HCT116 (cell line): ENCODE measurements around the gene PAX5. TPM values are rescaled to one million over a fixed set of nuclear protein-coding genes. Genes with fewer than 3 reads are reported as not detected.

ENCODE experiments used
- ATAC-seq: fragments of 200-7000 bp; cut with Tn5 transposase; 2 replicates; pipeline ENCODE4 v1.9.1; 2020; ENCODE audit warnings: mild to moderate bottlenecking, moderate library complexity
- BruUV-seq: library from RNA; stranded (reverse); fragments of 400-500 nt; replicated peaks from 2 replicates; lab custom pipeline; 2021; lab: Mats Ljungman, UMichigan
- CTCF ChIA-PET: fragments of 300-600 bp; sonication (Branson Sonifier 250); formaldehyde crosslinking; loops from one replicate; lab custom pipeline; 2021; ENCODE audit warnings: antibody characterized with exemption; lab: Charles Lee
- POLR2A ChIA-PET: fragments of 300-600, 350-600 bp; sonication (Branson Sonifier 250); formaldehyde crosslinking; loops from one replicate; lab custom pipeline; 2021; ENCODE audit warnings: antibody characterized with exemption; lab: Charles Lee
- RAD21 ChIA-PET, 2 experiments: fragments of 300-600 bp; sonication (Branson Sonifier 250); formaldehyde crosslinking; loops; one replicate each; lab custom pipeline; 2023; ENCODE audit warnings: low total read pairs in 2 of 2; ENCODE audit not compliant: uncharacterized antibody in 2 of 2, unreplicated experiment in 2 of 2, low non-redundant PET in 1 of 2; lab: Charles Lee
- DNase-seq: peaks from one replicate; pipeline ENCODE4 v3.0.0-alpha.2; 2010; ENCODE audit warnings: low read depth, low spot score
- H2AFZ ChIP-seq: fragments of 200-600 bp; shearing (Covaris generic), sonication (generic); 2 replicates; pipeline ENCODE4 v1.6.1; 2017; ENCODE audit warnings: low read depth, mixed run types, mixed read lengths, antibody characterized with exemption, low read length; ENCODE audit not compliant: poor library complexity, severe bottlenecking
- H3K27ac ChIP-seq: 2 replicates; pipeline ENCODE4 v1.5.1; 2012; ENCODE audit warnings: low read depth, low read length
- H3K27me3 ChIP-seq: fragments of 200-600 bp; sonication (generic); 2 replicates; pipeline ENCODE4 v1.6.1; 2016; ENCODE audit warnings: mixed run types, low read length, mixed read lengths; ENCODE audit not compliant: insufficient read depth
- H3K36me3 ChIP-seq, 2 experiments: fragments of 200-500 bp in 1 of 2; fragments of 200-600 bp in 1 of 2; sonication (Bioruptor generic) in 1 of 2; sonication (generic) in 1 of 2; 2 replicates each; pipeline versions ENCODE4 v1.5.1 to v1.6.1; 2014 to 2016; ENCODE audit warnings: low read length in 2 of 2, inconsistent platforms in 1 of 2, mixed read lengths in 1 of 2, mixed run types in 1 of 2; ENCODE audit not compliant: insufficient read depth in 2 of 2, control insufficient read depth in 1 of 2
- H3K4me1 ChIP-seq, 2 experiments: fragments of 200-600 bp in 1 of 2; sonication (generic) in 1 of 2; 2 replicates each; pipeline versions ENCODE4 v1.5.1 to v1.6.1; 2012 to 2017; ENCODE audit warnings: low read length in 2 of 2, inconsistent platforms in 1 of 2, mild to moderate bottlenecking in 1 of 2, mixed read lengths in 1 of 2, mixed run types in 1 of 2, moderate library complexity in 1 of 2; ENCODE audit not compliant: insufficient read depth in 2 of 2, control insufficient read depth in 1 of 2
- H3K4me2 ChIP-seq: fragments of 200-600 bp; sonication (generic); 2 replicates; pipeline ENCODE4 v1.6.1; 2017; ENCODE audit warnings: mixed run types, low read length, mixed read lengths
- H3K4me3 ChIP-seq, 2 experiments: fragments of 200-600 bp in 1 of 2; sonication (generic) in 1 of 2; replicated peaks in 1 of 2; 2 replicates each; pipeline ENCODE4 v1.5.1; 2011 to 2016; ENCODE audit warnings: low read length in 2 of 2, control low read depth in 1 of 2, low read depth in 1 of 2, mild to moderate bottlenecking in 1 of 2, mixed read lengths in 1 of 2, mixed run types in 1 of 2
- H3K79me2 ChIP-seq: fragments of 200-600 bp; sonication (generic); 2 replicates; pipeline ENCODE4 v1.6.1; 2017; ENCODE audit warnings: mild to moderate bottlenecking, mixed run types, low read length, moderate library complexity, mixed read lengths; ENCODE audit not compliant: insufficient read depth
- H3K9ac ChIP-seq: fragments of 200-600 bp; sonication (generic); 2 replicates; pipeline ENCODE4 v1.6.1; 2016; ENCODE audit warnings: low read length, mixed read lengths
- H3K9me2 ChIP-seq: fragments of 200-600 bp; sonication (generic), shearing (Covaris generic); 2 replicates; pipeline ENCODE4 v1.6.1; 2017; ENCODE audit warnings: mixed run types, mild to moderate bottlenecking, moderate library complexity; ENCODE audit not compliant: insufficient read depth
- H3K9me3 ChIP-seq, 2 experiments: fragments of 200-500 bp in 1 of 2; fragments of 200-600 bp in 1 of 2; sonication (Bioruptor generic) in 1 of 2; sonication (generic) in 1 of 2; 2 replicates each; pipeline ENCODE4 v1.6.1; 2014 to 2017; ENCODE audit warnings: low read length in 2 of 2, mixed read lengths in 2 of 2, inconsistent platforms in 1 of 2, low read depth in 1 of 2, mild to moderate bottlenecking in 1 of 2, mixed run types in 1 of 2, moderate library complexity in 1 of 2; ENCODE audit not compliant: control insufficient read depth in 1 of 2, insufficient read depth in 1 of 2
- H4K20me1 ChIP-seq: fragments of 200-600 bp; sonication (generic), shearing (Covaris generic); 2 replicates; pipeline ENCODE4 v1.6.1; 2017; ENCODE audit warnings: mixed run types, mild to moderate bottlenecking, moderate library complexity; ENCODE audit not compliant: insufficient read depth
- EZH2 ChIP-seq: fragments of 200-600 bp; sonication (generic); IDR thresholded peaks from 2 replicates; pipeline ENCODE4 v1.6.1; 2017; ENCODE audit warnings: antibody characterized with exemption, mixed run types
- POLR2A ChIP-seq: IDR thresholded peaks from 2 replicates; pipeline ENCODE4 v1.7.0; 2011; ENCODE audit warnings: borderline replicate concordance; ENCODE audit not compliant: insufficient read depth, insufficient read length; ENCODE audit errors: extremely low read depth
- RAD21 ChIP-seq: IDR thresholded peaks from 2 replicates; pipeline ENCODE4 v1.6.1; 2012; ENCODE audit warnings: low read depth, mild to moderate bottlenecking
- SIN3A ChIP-seq: IDR thresholded peaks from 2 replicates; pipeline ENCODE4 v1.6.1; 2012; ENCODE audit warnings: low read depth
- SP1 ChIP-seq: IDR thresholded peaks from 2 replicates; pipeline ENCODE4 v1.6.1; 2012; ENCODE audit warnings: low read depth
- SRF ChIP-seq: IDR thresholded peaks from 2 replicates; pipeline ENCODE4 v1.6.1; 2012; ENCODE audit warnings: low read depth
- TCF7L2 ChIP-seq: IDR thresholded peaks from 2 replicates; pipeline ENCODE4 v1.7.0; 2011; ENCODE audit warnings: borderline replicate concordance, inconsistent platforms; ENCODE audit not compliant: insufficient read depth, insufficient read length; ENCODE audit errors: extremely low read depth
- ZNF274 ChIP-seq: fragments of 200-500 bp; sonication (Bioruptor generic); IDR thresholded peaks from 2 replicates; pipeline ENCODE4 v1.6.1; 2014; ENCODE audit warnings: mild to moderate bottlenecking, low read depth, low read length, inconsistent platforms
- intact Hi-C: fragments of 100-400 bp; cut with micrococcal nuclease; formaldehyde crosslinking; loops from 2 replicates; pipeline ENCODE4 v1.10.0; 2022
- total RNA-seq: library from RNA; stranded (reverse); gene quantifications from one replicate; pipeline ENCODE4 v1.2.1, GENCODE V29; 2021; ENCODE audit not compliant: unreplicated experiment
- TF ChIP-seq, protein P1 (sequence below), 3 experiments: fragments of 200-600 bp in 1 of 3; sonication (generic) in 1 of 3; IDR thresholded peaks in 2 of 3; conservative IDR thresholded peaks in 1 of 3; 2 replicates each; pipeline ENCODE4 v1.5.1; 2012 to 2017; ENCODE audit warnings: low read depth in 2 of 3, low read length in 2 of 3, antibody characterized with exemption in 1 of 3, borderline replicate concordance in 1 of 3, control low read depth in 1 of 3, mild to moderate bottlenecking in 1 of 3, mixed read lengths in 1 of 3, mixed run types in 1 of 3, moderate library complexity in 1 of 3; ENCODE audit not compliant: insufficient read depth in 1 of 3
- TF ChIP-seq, protein P2 (sequence below): IDR thresholded peaks from 2 replicates; pipeline ENCODE4 v1.6.1; 2012
- TF ChIP-seq, protein P3 (sequence below): IDR thresholded peaks from 2 replicates; pipeline ENCODE4 v1.6.1; 2012; ENCODE audit warnings: low read depth

PAX5 gene
- total RNA-seq, 1 experiment from 2014 or later, result 0.17 TPM

DNA sequence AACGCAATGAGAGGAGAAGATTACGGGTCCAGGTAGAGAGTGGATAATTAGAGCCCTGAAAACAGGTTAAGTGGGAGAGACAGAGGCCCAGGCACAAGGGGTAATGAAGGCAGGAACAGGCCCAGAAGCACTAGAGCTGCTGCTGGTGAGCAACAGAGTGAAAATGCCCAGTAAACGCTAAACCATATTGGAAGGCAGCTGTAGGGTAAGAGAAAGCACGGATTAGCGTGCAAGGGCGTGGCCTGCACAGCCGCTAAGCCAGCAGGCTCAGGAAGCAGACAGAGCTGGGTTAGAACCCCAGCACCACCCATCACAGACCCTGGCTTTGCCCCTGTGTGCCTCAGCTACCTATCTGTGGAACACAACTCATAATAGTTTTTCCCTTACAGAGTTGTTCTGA is 93.2 kb downstream of the PAX5 start:
- no peak overlapping the region for H2AFZ ChIP-seq
- H3K27ac ChIP-seq, result no peak overlapping the region
- H3K27me3 ChIP-seq, result no peaks in the 10 kb centered on the region
- no peaks in the 10 kb centered on the region for H3K79me2 ChIP-seq
- H3K9me2 ChIP-seq, result no peaks in the 10 kb centered on the region
- TF ChIP-seq SIN3A (no peak), TCF7L2 (no peak), POLR2A (no peak), ZNF274 (no peak), RAD21 (no peak), EZH2 (no peak), SRF (no peak), SP1 (no peak)
- TF ChIP-seq, protein P1, sequence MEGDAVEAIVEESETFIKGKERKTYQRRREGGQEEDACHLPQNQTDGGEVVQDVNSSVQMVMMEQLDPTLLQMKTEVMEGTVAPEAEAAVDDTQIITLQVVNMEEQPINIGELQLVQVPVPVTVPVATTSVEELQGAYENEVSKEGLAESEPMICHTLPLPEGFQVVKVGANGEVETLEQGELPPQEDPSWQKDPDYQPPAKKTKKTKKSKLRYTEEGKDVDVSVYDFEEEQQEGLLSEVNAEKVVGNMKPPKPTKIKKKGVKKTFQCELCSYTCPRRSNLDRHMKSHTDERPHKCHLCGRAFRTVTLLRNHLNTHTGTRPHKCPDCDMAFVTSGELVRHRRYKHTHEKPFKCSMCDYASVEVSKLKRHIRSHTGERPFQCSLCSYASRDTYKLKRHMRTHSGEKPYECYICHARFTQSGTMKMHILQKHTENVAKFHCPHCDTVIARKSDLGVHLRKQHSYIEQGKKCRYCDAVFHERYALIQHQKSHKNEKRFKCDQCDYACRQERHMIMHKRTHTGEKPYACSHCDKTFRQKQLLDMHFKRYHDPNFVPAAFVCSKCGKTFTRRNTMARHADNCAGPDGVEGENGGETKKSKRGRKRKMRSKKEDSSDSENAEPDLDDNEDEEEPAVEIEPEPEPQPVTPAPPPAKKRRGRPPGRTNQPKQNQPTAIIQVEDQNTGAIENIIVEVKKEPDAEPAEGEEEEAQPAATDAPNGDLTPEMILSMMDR (IDR thresholded peaks at IDR 0.05 in 2 of 3, conservative IDR thresholded peaks at IDR 0.05 in 1 of 3; ENCODE audit: borderline replicate concordance in 1 of 3, insufficient read depth in 1 of 3, low read depth in 2 of 3, low read length in 2 of 3), result no peak
- TF ChIP-seq, protein P2, sequence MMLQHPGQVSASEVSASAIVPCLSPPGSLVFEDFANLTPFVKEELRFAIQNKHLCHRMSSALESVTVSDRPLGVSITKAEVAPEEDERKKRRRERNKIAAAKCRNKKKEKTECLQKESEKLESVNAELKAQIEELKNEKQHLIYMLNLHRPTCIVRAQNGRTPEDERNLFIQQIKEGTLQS, result no peak
- TF ChIP-seq, protein P3, sequence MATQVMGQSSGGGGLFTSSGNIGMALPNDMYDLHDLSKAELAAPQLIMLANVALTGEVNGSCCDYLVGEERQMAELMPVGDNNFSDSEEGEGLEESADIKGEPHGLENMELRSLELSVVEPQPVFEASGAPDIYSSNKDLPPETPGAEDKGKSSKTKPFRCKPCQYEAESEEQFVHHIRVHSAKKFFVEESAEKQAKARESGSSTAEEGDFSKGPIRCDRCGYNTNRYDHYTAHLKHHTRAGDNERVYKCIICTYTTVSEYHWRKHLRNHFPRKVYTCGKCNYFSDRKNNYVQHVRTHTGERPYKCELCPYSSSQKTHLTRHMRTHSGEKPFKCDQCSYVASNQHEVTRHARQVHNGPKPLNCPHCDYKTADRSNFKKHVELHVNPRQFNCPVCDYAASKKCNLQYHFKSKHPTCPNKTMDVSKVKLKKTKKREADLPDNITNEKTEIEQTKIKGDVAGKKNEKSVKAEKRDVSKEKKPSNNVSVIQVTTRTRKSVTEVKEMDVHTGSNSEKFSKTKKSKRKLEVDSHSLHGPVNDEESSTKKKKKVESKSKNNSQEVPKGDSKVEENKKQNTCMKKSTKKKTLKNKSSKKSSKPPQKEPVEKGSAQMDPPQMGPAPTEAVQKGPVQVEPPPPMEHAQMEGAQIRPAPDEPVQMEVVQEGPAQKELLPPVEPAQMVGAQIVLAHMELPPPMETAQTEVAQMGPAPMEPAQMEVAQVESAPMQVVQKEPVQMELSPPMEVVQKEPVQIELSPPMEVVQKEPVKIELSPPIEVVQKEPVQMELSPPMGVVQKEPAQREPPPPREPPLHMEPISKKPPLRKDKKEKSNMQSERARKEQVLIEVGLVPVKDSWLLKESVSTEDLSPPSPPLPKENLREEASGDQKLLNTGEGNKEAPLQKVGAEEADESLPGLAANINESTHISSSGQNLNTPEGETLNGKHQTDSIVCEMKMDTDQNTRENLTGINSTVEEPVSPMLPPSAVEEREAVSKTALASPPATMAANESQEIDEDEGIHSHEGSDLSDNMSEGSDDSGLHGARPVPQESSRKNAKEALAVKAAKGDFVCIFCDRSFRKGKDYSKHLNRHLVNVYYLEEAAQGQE, result no peak
- no TSS peak for BruUV-seq
- ChIA-PET POLR2A (no interaction called here), CTCF (no interaction called here), RAD21 (no interaction called here)
- no peaks in the 10 kb centered on the region for H3K9me3 ChIP-seq
- no peak for ATAC-seq
- H3K36me3 ChIP-seq, result no peaks in the 10 kb centered on the region
- H3K4me1 ChIP-seq, result peaks cover 0 to 14% of the 10 kb centered on the region in 2 experiments; a peak in 2 of 4 replicates
- H3K4me2 ChIP-seq, result no peak overlapping the region
- no peaks in the 10 kb centered on the region for H4K20me1 ChIP-seq
- no peak overlapping the region for H3K4me3 ChIP-seq
- intact Hi-C loops, result no loop called here
- no peak for DNase-seq
- H3K9ac ChIP-seq, result no peak overlapping the region
